HEK293 (cell line): ENCODE measurements around the gene ZNF609.

Source experiments
- CTCF ChIA-PET: fragments of 350-600 bp; formaldehyde crosslinking; extraction: SDS; loops from one replicate; lab custom pipeline; 2021; ENCODE audit warnings: antibody characterized with exemption; lab: Yijun Ruan, JAX
- POLR2A ChIA-PET: fragments of 300-600 bp; formaldehyde crosslinking; extraction: SDS; loops from one replicate; lab custom pipeline; 2020; ENCODE audit warnings: antibody characterized with exemption, inconsistent platforms; lab: Yijun Ruan, JAX
- H3K27ac ChIP-seq: fragments of 200-500 bp; sonication (Bioruptor generic); 2 replicates; pipeline ENCODE4 v1.5.1; 2014; ENCODE audit warnings: low read depth, low read length, control low read depth, inconsistent platforms; ENCODE audit errors: extremely low read depth
- H3K36me3 ChIP-seq, 2 experiments: fragments of 200-500 bp in 1 of 2; sonication (Bioruptor generic) in 1 of 2; 1 replicate in 1 of 2; 2 replicates in 1 of 2; pipeline ENCODE4 v1.5.1; 2014 to 2017; ENCODE audit warnings: inconsistent platforms in 2 of 2, low read length in 2 of 2; ENCODE audit not compliant: control insufficient read depth in 2 of 2, insufficient read depth in 1 of 2
- H3K4me1 ChIP-seq: fragments of 200-500 bp; sonication (Bioruptor generic); 2 replicates; pipeline ENCODE4 v1.5.1; 2014; ENCODE audit warnings: mild to moderate bottlenecking, low read length, inconsistent platforms; ENCODE audit not compliant: control insufficient read depth, insufficient read depth
- H3K4me3 ChIP-seq: 2 replicates; pipeline ENCODE4 v1.5.1; 2011; ENCODE audit warnings: low read depth, mild to moderate bottlenecking, control low read depth, low read length, moderate library complexity
- H3K9me3 ChIP-seq: fragments of 200-500 bp; sonication (Bioruptor generic); 2 replicates; pipeline ENCODE4 v1.5.1; 2014; ENCODE audit warnings: low read depth, low read length, inconsistent platforms; ENCODE audit not compliant: control insufficient read depth, insufficient read depth
- BCL11A ChIP-seq: fragments of 450-650 bp; formaldehyde crosslinking; IDR thresholded peaks from 2 replicates; pipeline ENCODE4 v1.5.1; 2016; ENCODE audit warnings: low read depth, missing biosample characterization, missing genetic modification characterization
- MYNN ChIP-seq: fragments of 450-650 bp; formaldehyde crosslinking; IDR thresholded peaks from 2 replicates; pipeline ENCODE4 v1.5.1; 2016; ENCODE audit warnings: missing biosample characterization, missing genetic modification characterization, borderline replicate concordance
- SETDB1 ChIP-seq: IDR thresholded peaks from one replicate; pipeline ENCODE4 v1.6.1; 2017; ENCODE audit warnings: mild to moderate bottlenecking, low read length, moderate library complexity, mixed read lengths; ENCODE audit not compliant: insufficient read length
- SP7 ChIP-seq: fragments of 450-650 bp; formaldehyde crosslinking; IDR thresholded peaks from 2 replicates; pipeline ENCODE4 v1.5.1; 2016; ENCODE audit warnings: missing biosample characterization, missing genetic modification characterization
- ZBTB48 ChIP-seq: fragments of 450-650 bp; formaldehyde crosslinking; IDR thresholded peaks from 2 replicates; pipeline ENCODE4 v1.5.1; 2016; ENCODE audit warnings: missing biosample characterization, missing genetic modification characterization
- ZNF202 ChIP-seq: fragments of 450-650 bp; formaldehyde crosslinking; IDR thresholded peaks from 2 replicates; pipeline ENCODE4 v1.5.1; 2016; ENCODE audit warnings: missing biosample characterization, missing genetic modification characterization, borderline replicate concordance
- ZNF23 ChIP-seq: fragments of 450-650 bp; formaldehyde crosslinking; IDR thresholded peaks from 2 replicates; pipeline ENCODE4 v1.5.1; 2016; ENCODE audit warnings: missing biosample characterization, missing genetic modification characterization, borderline replicate concordance
- ZNF521 ChIP-seq: fragments of 450-650 bp; formaldehyde crosslinking; IDR thresholded peaks from 2 replicates; pipeline ENCODE4 v1.5.1; 2017; ENCODE audit warnings: missing biosample characterization, mild to moderate bottlenecking, missing genetic modification characterization
- ZNF658 ChIP-seq: fragments of 450-650 bp; formaldehyde crosslinking; IDR thresholded peaks from 2 replicates; pipeline ENCODE4; 2016; ENCODE audit warnings: missing biosample characterization, missing genetic modification characterization
- TF ChIP-seq, protein P1 (sequence below): fragments of 450-650 bp; formaldehyde crosslinking; IDR thresholded peaks from 2 replicates; pipeline ENCODE4 v1.5.1; 2016; ENCODE audit warnings: missing biosample characterization, missing genetic modification characterization
- TF ChIP-seq, protein P2 (sequence below): fragments of 450-650 bp; formaldehyde crosslinking; IDR thresholded peaks from 2 replicates; pipeline ENCODE4 v1.5.1; 2016; ENCODE audit warnings: missing biosample characterization, missing genetic modification characterization
- TF ChIP-seq, protein P3 (sequence below): fragments of 450-650 bp; formaldehyde crosslinking; IDR thresholded peaks from 2 replicates; pipeline ENCODE4 v1.5.1; 2017; ENCODE audit warnings: missing biosample characterization, missing genetic modification characterization
- TF ChIP-seq, protein P4 (sequence below): fragments of 450-650 bp; formaldehyde crosslinking; IDR thresholded peaks from 2 replicates; pipeline ENCODE4 v1.5.1; 2016; ENCODE audit warnings: missing biosample characterization, missing genetic modification characterization, borderline replicate concordance
- TF ChIP-seq, protein P5 (sequence below): fragments of 450-650 bp; formaldehyde crosslinking; IDR thresholded peaks from 2 replicates; pipeline ENCODE4 v1.5.1; 2016; ENCODE audit warnings: missing biosample characterization, missing genetic modification characterization
- TF ChIP-seq, protein P6 (sequence below): fragments of 450-650 bp; formaldehyde crosslinking; IDR thresholded peaks from 2 replicates; pipeline ENCODE4 v1.5.1; 2017; ENCODE audit warnings: missing biosample characterization, missing genetic modification characterization

Gene ZNF609

DNA sequence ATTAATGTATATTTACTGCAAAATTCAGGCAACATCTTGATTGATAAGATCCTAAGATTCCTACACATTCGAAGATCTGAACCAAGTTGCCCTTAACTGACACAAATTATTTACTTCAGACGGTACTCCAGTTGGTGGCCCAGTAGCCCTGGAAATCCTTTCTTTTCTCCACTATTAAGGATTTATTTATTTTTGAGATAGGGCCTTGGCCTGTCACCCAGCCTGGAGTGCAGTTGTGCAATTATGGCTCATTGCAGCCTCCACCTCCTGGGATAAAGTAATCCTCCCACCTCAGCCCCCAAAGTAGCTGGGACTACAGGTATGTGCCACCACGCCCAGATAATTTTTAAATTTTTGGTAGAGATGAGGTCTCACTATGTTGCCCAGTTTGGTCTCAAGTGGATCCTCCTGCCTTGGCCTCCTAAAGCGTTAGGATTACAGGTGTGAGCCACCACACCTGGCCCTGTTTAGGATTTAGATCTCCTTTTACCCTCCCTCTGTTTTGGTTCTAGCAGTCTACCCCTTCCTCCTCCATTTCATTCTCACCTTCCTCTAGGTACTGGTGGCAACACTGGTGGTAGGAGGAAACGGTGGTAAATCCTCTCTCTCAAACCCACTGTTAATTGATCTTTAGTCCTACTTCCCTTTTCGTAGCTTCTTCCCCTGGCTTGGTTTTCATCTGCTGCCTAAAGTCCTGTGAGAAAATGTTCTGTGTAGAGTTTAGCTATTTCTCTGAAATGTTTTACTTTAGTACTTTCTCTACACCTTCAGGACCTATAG is 12.7 kb upstream of the ZNF609 start (continued):
- TF ChIP-seq ZNF658 (tag by site-specific recombination), result no peak
- TF ChIP-seq, protein P1, sequence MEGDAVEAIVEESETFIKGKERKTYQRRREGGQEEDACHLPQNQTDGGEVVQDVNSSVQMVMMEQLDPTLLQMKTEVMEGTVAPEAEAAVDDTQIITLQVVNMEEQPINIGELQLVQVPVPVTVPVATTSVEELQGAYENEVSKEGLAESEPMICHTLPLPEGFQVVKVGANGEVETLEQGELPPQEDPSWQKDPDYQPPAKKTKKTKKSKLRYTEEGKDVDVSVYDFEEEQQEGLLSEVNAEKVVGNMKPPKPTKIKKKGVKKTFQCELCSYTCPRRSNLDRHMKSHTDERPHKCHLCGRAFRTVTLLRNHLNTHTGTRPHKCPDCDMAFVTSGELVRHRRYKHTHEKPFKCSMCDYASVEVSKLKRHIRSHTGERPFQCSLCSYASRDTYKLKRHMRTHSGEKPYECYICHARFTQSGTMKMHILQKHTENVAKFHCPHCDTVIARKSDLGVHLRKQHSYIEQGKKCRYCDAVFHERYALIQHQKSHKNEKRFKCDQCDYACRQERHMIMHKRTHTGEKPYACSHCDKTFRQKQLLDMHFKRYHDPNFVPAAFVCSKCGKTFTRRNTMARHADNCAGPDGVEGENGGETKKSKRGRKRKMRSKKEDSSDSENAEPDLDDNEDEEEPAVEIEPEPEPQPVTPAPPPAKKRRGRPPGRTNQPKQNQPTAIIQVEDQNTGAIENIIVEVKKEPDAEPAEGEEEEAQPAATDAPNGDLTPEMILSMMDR (tag by site-specific recombination), result no peak
- TF ChIP-seq SETDB1, result no peak
- no peak for TF ChIP-seq SP7 (tag by site-specific recombination)
- TF ChIP-seq ZNF521, result no peak
- TF ChIP-seq ZBTB48 (tag by site-specific recombination), result no peak
- TF ChIP-seq, protein P2, sequence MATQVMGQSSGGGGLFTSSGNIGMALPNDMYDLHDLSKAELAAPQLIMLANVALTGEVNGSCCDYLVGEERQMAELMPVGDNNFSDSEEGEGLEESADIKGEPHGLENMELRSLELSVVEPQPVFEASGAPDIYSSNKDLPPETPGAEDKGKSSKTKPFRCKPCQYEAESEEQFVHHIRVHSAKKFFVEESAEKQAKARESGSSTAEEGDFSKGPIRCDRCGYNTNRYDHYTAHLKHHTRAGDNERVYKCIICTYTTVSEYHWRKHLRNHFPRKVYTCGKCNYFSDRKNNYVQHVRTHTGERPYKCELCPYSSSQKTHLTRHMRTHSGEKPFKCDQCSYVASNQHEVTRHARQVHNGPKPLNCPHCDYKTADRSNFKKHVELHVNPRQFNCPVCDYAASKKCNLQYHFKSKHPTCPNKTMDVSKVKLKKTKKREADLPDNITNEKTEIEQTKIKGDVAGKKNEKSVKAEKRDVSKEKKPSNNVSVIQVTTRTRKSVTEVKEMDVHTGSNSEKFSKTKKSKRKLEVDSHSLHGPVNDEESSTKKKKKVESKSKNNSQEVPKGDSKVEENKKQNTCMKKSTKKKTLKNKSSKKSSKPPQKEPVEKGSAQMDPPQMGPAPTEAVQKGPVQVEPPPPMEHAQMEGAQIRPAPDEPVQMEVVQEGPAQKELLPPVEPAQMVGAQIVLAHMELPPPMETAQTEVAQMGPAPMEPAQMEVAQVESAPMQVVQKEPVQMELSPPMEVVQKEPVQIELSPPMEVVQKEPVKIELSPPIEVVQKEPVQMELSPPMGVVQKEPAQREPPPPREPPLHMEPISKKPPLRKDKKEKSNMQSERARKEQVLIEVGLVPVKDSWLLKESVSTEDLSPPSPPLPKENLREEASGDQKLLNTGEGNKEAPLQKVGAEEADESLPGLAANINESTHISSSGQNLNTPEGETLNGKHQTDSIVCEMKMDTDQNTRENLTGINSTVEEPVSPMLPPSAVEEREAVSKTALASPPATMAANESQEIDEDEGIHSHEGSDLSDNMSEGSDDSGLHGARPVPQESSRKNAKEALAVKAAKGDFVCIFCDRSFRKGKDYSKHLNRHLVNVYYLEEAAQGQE, result no peak
- no peak for TF ChIP-seq MYNN (tag by site-specific recombination)
- no peak for TF ChIP-seq BCL11A (tag by site-specific recombination)

DNA sequence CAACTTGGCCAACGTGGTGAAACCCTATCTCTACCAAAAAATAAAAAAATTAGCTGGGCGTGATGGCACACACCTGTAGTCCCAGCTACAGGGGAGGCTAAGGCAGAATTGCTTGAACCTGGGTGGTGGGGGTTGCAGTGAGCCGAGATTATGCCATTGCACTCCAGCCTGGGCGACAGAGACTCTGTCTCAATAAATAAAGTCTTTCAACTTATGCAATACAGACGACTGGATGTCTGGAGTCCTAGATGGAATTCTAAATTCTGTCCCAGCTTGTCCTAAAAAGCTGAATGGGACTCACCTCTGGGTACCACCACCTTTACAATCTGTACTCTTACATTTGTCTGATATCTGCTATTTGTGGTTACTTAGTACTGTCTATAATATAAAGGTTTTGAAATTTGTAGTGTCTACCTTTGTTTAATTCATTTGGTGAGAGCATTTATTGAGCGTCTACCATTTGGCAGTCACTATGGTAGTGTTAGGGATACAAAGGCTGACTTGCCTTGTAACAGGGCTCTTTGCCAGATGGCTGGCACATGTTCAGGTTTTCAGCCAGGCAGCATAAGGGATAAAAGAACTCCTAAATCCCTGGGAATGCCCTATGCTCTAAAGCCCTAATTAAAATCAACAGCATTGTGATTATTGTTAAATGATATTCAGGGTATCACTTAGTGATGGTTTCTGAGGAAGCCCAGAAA is 7.2 kb upstream of the ZNF609 start:
- Histone ChIP-seq H3K4me1 (peaks cover 16% of the 10 kb centered on the region), H3K36me3 (no peaks in the 10 kb centered on the region; a peak in 1 of 3 replicates), H3K4me3 (no peak overlapping the region), H3K9me3 (no peaks in the 10 kb centered on the region), H3K27ac (no peak overlapping the region; the same call in 1 of the 2 replicates)
- ChIA-PET CTCF (no interaction called here), POLR2A (no interaction called here)
- TF ChIP-seq, protein P3, sequence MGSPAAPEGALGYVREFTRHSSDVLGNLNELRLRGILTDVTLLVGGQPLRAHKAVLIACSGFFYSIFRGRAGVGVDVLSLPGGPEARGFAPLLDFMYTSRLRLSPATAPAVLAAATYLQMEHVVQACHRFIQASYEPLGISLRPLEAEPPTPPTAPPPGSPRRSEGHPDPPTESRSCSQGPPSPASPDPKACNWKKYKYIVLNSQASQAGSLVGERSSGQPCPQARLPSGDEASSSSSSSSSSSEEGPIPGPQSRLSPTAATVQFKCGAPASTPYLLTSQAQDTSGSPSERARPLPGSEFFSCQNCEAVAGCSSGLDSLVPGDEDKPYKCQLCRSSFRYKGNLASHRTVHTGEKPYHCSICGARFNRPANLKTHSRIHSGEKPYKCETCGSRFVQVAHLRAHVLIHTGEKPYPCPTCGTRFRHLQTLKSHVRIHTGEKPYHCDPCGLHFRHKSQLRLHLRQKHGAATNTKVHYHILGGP (tag by site-specific recombination), result no peak
- TF ChIP-seq, protein P4, sequence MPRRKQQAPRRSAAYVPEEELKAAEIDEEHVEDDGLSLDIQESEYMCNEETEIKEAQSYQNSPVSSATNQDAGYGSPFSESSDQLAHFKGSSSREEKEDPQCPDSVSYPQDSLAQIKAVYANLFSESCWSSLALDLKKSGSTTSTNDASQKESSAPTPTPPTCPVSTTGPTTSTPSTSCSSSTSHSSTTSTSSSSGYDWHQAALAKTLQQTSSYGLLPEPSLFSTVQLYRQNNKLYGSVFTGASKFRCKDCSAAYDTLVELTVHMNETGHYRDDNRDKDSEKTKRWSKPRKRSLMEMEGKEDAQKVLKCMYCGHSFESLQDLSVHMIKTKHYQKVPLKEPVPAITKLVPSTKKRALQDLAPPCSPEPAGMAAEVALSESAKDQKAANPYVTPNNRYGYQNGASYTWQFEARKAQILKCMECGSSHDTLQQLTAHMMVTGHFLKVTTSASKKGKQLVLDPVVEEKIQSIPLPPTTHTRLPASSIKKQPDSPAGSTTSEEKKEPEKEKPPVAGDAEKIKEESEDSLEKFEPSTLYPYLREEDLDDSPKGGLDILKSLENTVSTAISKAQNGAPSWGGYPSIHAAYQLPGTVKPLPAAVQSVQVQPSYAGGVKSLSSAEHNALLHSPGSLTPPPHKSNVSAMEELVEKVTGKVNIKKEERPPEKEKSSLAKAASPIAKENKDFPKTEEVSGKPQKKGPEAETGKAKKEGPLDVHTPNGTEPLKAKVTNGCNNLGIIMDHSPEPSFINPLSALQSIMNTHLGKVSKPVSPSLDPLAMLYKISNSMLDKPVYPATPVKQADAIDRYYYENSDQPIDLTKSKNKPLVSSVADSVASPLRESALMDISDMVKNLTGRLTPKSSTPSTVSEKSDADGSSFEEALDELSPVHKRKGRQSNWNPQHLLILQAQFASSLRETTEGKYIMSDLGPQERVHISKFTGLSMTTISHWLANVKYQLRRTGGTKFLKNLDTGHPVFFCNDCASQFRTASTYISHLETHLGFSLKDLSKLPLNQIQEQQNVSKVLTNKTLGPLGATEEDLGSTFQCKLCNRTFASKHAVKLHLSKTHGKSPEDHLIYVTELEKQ (tag by site-specific recombination), result no peak
- TF ChIP-seq, protein P5, sequence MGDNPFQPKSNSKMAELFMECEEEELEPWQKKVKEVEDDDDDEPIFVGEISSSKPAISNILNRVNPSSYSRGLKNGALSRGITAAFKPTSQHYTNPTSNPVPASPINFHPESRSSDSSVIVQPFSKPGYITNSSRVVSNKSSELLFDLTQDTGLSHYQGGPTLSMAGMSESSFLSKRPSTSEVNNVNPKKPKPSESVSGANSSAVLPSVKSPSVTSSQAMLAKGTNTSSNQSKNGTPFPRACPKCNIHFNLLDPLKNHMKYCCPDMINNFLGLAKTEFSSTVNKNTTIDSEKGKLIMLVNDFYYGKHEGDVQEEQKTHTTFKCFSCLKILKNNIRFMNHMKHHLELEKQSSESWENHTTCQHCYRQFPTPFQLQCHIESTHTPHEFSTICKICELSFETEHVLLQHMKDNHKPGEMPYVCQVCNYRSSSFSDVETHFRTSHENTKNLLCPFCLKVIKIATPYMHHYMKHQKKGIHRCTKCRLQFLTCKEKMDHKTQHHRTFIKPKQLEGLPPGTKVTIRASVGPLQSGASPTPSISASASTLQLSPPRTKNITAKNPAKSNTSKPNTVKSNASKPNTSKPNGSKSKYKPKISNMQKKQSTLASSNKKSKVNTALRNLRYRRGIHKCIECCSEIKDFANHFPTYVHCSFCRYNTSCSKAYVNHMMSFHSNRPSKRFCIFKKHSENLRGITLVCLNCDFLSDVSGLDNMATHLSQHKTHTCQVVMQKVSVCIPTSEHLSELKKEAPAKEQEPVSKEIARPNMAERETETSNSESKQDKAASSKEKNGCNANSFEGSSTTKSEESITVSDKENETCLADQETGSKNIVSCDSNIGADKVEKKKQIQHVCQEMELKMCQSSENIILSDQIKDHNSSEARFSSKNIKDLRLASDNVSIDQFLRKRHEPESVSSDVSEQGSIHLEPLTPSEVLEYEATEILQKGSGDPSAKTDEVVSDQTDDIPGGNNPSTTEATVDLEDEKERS, result no peak
- TF ChIP-seq ZNF202, result no peak
- TF ChIP-seq, protein P6, sequence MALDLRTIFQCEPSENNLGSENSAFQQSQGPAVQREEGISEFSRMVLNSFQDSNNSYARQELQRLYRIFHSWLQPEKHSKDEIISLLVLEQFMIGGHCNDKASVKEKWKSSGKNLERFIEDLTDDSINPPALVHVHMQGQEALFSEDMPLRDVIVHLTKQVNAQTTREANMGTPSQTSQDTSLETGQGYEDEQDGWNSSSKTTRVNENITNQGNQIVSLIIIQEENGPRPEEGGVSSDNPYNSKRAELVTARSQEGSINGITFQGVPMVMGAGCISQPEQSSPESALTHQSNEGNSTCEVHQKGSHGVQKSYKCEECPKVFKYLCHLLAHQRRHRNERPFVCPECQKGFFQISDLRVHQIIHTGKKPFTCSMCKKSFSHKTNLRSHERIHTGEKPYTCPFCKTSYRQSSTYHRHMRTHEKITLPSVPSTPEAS (tag by site-specific recombination), result no peak
- no peak for TF ChIP-seq ZNF23
